Thyroid gland (tissue), 4 donors: Measurements from ENCODE around the gene COPRS. TPM values are rescaled to one million over a fixed set of nuclear protein-coding genes. Genes with fewer than 3 reads are reported as not detected.
"Not testable (repeated sequence)": the region's sequence is repeated elsewhere in the genome, so short reads cannot be mapped to it uniquely, and the experiment has no call there.

Experiments used
- DNase-seq, 2 donors: peaks; one replicate each; pipeline ENCODE4 v3.0.0-alpha.2; 2019
- H3K27ac ChIP-seq, 3 donors: fragments of 200-600 bp; sonication (generic); 1 replicate in 2 of 3; 2 replicates in 1 of 3; pipeline ENCODE4 v1.5.1; 2016 to 2019; ENCODE audit warnings: mild to moderate bottlenecking in 1 of 3, moderate library complexity in 1 of 3
- H3K27me3 ChIP-seq: fragments of 200-600 bp; sonication (generic); one replicate; pipeline ENCODE4 v1.5.1; 2019
- H3K36me3 ChIP-seq, 2 donors: fragments of 200-600 bp; sonication (generic); one replicate each; pipeline ENCODE4 v1.5.1; 2016 to 2019
- H3K4me1 ChIP-seq, 2 donors: fragments of 200-600 bp; sonication (generic); one replicate each; pipeline ENCODE4 v1.5.1; 2017 to 2019
- H3K4me3 ChIP-seq, 3 donors: fragments of 200-600 bp; sonication (generic); replicated peaks in 1 of 3; 1 replicate in 2 of 3; 2 replicates in 1 of 3; pipeline ENCODE4 v1.5.1; 2016; ENCODE audit warnings: mild to moderate bottlenecking in 1 of 3
- H3K9me3 ChIP-seq: fragments of 200-600 bp; sonication (generic); one replicate; pipeline ENCODE4 v1.5.1; 2017
- POLR2A ChIP-seq, 2 donors: fragments of 450-650 bp; IDR thresholded peaks; one replicate each; pipeline ENCODE4 v1.6.1; 2017; ENCODE audit warnings: antibody characterized with exemption in 2 of 2, mild to moderate bottlenecking in 2 of 2, moderate library complexity in 1 of 2
- WGBS, 2 donors: methylation state at CpG; one replicate each; pipeline ENCODE4 v1.1.5; 2017; 5-methylcytosine and 5-hydroxymethylcytosine counted together
- intact Hi-C: fragments of 100-400 bp; cut with DNase I; formaldehyde crosslinking; loops from one replicate; pipeline ENCODE4 v1.15.1; 2023
- total RNA-seq, 4 donors: library from RNA; depleted of rRNA; stranded (reverse); fragments of >200 nt; gene quantifications; one replicate each; pipeline ENCODE4 v1.2.3, GENCODE V29; 2016
- TF ChIP-seq, protein P1 (sequence below), 6 experiments: fragments of 200-600 bp in 3 of 6; fragments of 450-650 bp in 3 of 6; sonication (generic) in 3 of 6; IDR thresholded peaks; one replicate each; pipeline ENCODE4 v1.5.1; 2016 to 2019; ENCODE audit warnings: antibody characterized with exemption in 6 of 6, mild to moderate bottlenecking in 2 of 6, inconsistent platforms in 1 of 6, moderate library complexity in 1 of 6

COPRS gene
- total RNA-seq, 4 donors from 2014 or later = 114 to 143 (median 128) TPM

DNA sequence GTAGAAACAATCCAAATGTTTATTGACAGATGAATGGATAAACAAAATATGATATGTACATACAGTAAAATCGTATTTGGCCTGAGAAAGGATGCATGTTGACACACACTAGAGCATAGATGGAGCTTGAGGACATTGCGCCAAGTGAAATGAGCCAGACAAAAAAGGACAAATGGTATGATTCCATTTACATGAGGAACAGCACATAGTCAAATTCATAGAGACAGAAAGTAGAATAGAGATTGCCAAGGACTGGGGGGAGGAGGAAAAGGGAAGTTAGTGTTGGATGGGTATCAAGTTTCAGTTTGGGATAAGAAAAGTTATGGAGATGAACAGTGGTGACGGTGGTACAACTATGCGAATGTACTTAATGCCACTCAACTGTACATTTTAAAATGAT, 47.9 kb downstream of the COPRS start:
- Histone ChIP-seq H3K27ac (no peak overlapping the region), H3K4me1 (peaks cover 4 to 23% of the 10 kb centered on the region in 2 donors), H3K4me3 (no peak overlapping the region), H3K9me3 (no peaks in the 10 kb centered on the region), H3K27me3 (no peaks in the 10 kb centered on the region), H3K36me3 (no peaks in the 10 kb centered on the region)
- DNase-seq = no peak
- WGBS, 2 donors = 61 to 73% methylated on average over 4 of the region's 4 CpGs
- TF ChIP-seq, protein P1, sequence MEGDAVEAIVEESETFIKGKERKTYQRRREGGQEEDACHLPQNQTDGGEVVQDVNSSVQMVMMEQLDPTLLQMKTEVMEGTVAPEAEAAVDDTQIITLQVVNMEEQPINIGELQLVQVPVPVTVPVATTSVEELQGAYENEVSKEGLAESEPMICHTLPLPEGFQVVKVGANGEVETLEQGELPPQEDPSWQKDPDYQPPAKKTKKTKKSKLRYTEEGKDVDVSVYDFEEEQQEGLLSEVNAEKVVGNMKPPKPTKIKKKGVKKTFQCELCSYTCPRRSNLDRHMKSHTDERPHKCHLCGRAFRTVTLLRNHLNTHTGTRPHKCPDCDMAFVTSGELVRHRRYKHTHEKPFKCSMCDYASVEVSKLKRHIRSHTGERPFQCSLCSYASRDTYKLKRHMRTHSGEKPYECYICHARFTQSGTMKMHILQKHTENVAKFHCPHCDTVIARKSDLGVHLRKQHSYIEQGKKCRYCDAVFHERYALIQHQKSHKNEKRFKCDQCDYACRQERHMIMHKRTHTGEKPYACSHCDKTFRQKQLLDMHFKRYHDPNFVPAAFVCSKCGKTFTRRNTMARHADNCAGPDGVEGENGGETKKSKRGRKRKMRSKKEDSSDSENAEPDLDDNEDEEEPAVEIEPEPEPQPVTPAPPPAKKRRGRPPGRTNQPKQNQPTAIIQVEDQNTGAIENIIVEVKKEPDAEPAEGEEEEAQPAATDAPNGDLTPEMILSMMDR (IDR thresholded peaks at IDR 0.05) = no peak
- TF ChIP-seq POLR2A (IDR thresholded peaks at IDR 0.05) = no peak
- intact Hi-C loops = no loop called here

DNA sequence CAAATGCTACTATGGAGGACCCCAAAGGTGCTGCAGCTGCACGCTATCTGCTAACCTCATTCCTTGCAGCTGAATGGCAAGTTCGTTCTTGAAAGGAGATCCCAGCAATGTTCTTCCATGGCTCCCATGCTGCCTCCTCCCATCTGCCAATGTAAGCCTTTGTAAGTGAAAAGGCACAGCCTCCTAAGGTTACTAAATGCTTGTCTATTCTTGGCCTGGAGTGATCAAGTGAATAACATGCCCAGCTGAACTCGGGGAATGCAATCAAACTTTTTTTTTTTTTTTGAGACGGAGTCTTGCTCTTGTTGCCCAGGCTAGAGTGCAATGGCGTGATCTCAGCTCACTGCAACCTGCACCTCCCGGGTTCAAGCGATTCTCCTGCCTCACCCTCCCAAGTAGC, 49.2 kb downstream of the COPRS start:
- DNase-seq = peak in 1 of 2 donors; percentile 26
- intact Hi-C loops, H3K4me3 ChIP-seq, H3K27me3 ChIP-seq, H3K36me3 ChIP-seq, H3K9me3 ChIP-seq, H3K27ac ChIP-seq: not testable (repeated sequence)
- WGBS, 2 donors = 43 to 60% methylated on average over 7 of the region's 7 CpGs
- H3K4me1 ChIP-seq = peaks cover 4 to 29% of the 10 kb centered on the region in 2 donors

DNA sequence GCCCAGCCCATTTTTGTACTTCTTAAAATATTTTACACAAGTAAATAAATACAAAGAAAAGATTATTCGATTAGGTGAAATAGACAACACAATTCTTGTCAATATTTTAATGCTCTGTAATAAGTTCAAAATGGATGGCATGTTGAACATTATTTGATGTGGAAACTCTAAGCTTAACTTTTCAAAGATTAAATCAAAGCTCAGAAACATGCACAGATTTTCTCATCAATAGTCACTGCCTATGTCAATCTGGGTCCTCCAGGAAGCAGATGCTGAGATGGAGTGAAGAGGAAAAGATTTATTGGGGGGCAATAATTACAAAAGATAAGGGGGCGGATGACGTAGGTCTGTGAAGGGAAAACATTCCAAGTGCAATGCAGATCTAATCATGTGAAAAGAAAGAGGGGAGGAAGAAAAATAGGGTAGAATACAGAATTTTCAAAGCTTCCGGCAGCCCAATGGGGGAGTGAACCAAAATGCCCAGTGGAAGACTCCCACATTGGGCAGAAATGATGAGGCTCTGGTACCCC, 50.5 kb downstream of the COPRS start:
- WGBS, 2 donors = 94 to 95% methylated on average over 4 of the region's 4 CpGs
- intact Hi-C loops = no loop called here
- no peak for DNase-seq
- no peak overlapping the region for H3K27ac ChIP-seq
- no peak overlapping the region for H3K4me3 ChIP-seq
- H3K4me1 ChIP-seq = peaks cover 4 to 29% of the 10 kb centered on the region in 2 donors
- no peaks in the 10 kb centered on the region for H3K27me3 ChIP-seq
- H3K9me3 ChIP-seq = no peaks in the 10 kb centered on the region
- TF ChIP-seq, protein P1 (IDR thresholded peaks at IDR 0.05) = no peak
- no peak for TF ChIP-seq POLR2A (IDR thresholded peaks at IDR 0.05)
- no peaks in the 10 kb centered on the region for H3K36me3 ChIP-seq

DNA sequence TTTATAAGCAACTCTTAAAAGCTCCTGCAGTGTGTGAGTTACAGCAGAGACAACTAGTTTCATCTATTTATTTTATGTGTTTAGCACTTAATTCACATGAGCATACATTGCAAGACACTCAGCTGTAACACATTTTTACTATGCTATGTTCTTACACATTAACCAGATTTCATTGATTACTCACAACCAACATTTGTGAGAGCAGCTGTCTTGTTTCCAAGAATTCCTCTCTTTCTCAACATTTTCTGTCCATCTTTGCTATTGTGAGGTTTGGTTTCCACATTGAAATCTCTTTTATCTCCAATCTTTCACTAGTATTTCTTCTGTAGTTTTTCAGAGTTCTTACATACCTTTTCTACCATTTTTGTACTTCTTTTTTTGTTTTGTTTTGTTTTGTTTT, 51.2 kb downstream of the COPRS start:
- no peak for DNase-seq
- intact Hi-C loops = no loop called here
- TF ChIP-seq, protein P1 (IDR thresholded peaks at IDR 0.05) = no peak
- no peak for TF ChIP-seq POLR2A (IDR thresholded peaks at IDR 0.05)
- H3K27me3 ChIP-seq = no peaks in the 10 kb centered on the region
- H3K27ac ChIP-seq = no peak overlapping the region
- H3K4me1 ChIP-seq = peaks cover 4 to 29% of the 10 kb centered on the region in 2 donors
- H3K36me3 ChIP-seq = no peaks in the 10 kb centered on the region
- H3K9me3 ChIP-seq = no peaks in the 10 kb centered on the region
- H3K4me3 ChIP-seq = no peak overlapping the region

DNA sequence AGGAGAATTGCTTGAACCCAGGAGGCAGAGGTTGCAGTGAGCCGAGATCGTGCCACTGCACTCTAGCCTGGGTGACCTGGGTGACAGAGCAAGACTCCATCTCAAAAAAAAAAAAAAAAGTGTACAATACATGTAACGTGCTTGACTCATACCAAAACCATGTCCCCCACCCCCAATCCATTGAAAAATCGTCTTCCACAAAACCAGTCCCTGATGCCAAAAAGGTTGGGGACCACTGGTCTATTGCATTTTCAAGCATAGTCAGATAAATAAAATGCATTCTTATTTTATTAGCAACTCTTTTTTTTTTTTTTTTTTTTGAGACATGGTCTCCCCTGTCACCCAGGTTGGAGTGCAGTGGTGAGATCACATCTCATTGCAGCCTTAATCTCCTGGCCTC, 52.1 kb downstream of the COPRS start:
- DNase-seq = no peak
- TF ChIP-seq POLR2A (IDR thresholded peaks at IDR 0.05) = no peak
- TF ChIP-seq, protein P1 (IDR thresholded peaks at IDR 0.05) = no peak
- Histone ChIP-seq H3K4me3 (no peak overlapping the region), H3K36me3 (no peaks in the 10 kb centered on the region), H3K4me1 (peaks cover 4 to 29% of the 10 kb centered on the region in 2 donors), H3K9me3 (no peaks in the 10 kb centered on the region), H3K27ac (no peak overlapping the region), H3K27me3 (no peaks in the 10 kb centered on the region)
- intact Hi-C loops = no loop called here
- 74 to 81% methylated on average over 4 of the region's 4 CpGs for WGBS, 2 donors
